Lung (tissue), 12 donors: ENCODE measurements around the gene ST8SIA2. TPM values are rescaled to one million over a fixed set of nuclear protein-coding genes. Genes with fewer than 3 reads are reported as not detected.

ENCODE experiments used
- ATAC-seq: fragments of 200-7000 bp; cut with Tn5 transposase; one replicate; pipeline ENCODE4 v1.9.1; 2020; ENCODE audit warnings: moderate number of reproducible peaks; ENCODE audit not compliant: insufficient read depth, low FRiP score
- DNase-seq, 3 donors: peaks; one replicate each; pipeline ENCODE4 v3.0.0-alpha.2; 2013 to 2017
- H3K27ac ChIP-seq, 2 donors: one replicate each; pipeline ENCODE4 v1.5.1; 2013; ENCODE audit warnings: mild to moderate bottlenecking in 2 of 2, moderate library complexity in 2 of 2, control low read depth in 1 of 2, inconsistent platforms in 1 of 2, low read depth in 1 of 2, low read length in 1 of 2
- H3K27me3 ChIP-seq, 3 donors: one replicate each; pipeline ENCODE4 v1.5.1; 2013; ENCODE audit warnings: low read length in 2 of 3; ENCODE audit not compliant: control insufficient read depth in 3 of 3, insufficient read depth in 3 of 3
- H3K36me3 ChIP-seq, 4 donors: one replicate each; pipeline ENCODE4 v1.5.1; 2013; ENCODE audit warnings: low read length in 4 of 4, mild to moderate bottlenecking in 1 of 4, moderate library complexity in 1 of 4; ENCODE audit not compliant: control insufficient read depth in 4 of 4, insufficient read depth in 4 of 4
- H3K4me1 ChIP-seq, 5 donors: one replicate each; pipeline ENCODE4 v1.5.1; 2013; ENCODE audit warnings: low read length in 5 of 5, mild to moderate bottlenecking in 2 of 5, moderate library complexity in 1 of 5; ENCODE audit not compliant: control insufficient read depth in 5 of 5, insufficient read depth in 5 of 5
- H3K4me3 ChIP-seq: one replicate; pipeline ENCODE4 v1.5.1; 2013; ENCODE audit warnings: mild to moderate bottlenecking, control low read depth, moderate library complexity
- H3K9ac ChIP-seq, 2 donors: one replicate each; pipeline ENCODE4 v1.5.1; 2013; ENCODE audit warnings: low read length in 2 of 2, control low read depth in 1 of 2; ENCODE audit not compliant: insufficient read depth in 1 of 2
- H3K9me3 ChIP-seq, 4 donors: one replicate each; pipeline ENCODE4 v1.5.1; 2013; ENCODE audit warnings: low read length in 3 of 4, mild to moderate bottlenecking in 1 of 4, moderate library complexity in 1 of 4; ENCODE audit not compliant: control insufficient read depth in 4 of 4, insufficient read depth in 3 of 4
- CTCF ChIP-seq: IDR thresholded peaks from 2 replicates; pipeline ENCODE4 v1.5.1; 2012; ENCODE audit warnings: mild to moderate bottlenecking; ENCODE audit errors: control extremely low read depth, extremely low read depth
- WGBS, 2 donors: extraction: QIAGEN DNeasy Blood & Tissue Kit; methylation state at CpG; one replicate each; pipeline ENCODE4 v1.1.7; 2013; 5-methylcytosine and 5-hydroxymethylcytosine counted together
- polyA plus RNA-seq, 2 donors: library from polyadenylated mRNA; stranded (reverse); fragments of 200-250 nt; gene quantifications; one replicate each; pipeline ENCODE4 v1.2.1, GENCODE V29; 2013
- total RNA-seq, 2 donors: library from RNA; depleted of rRNA in 1 of 2; stranded (reverse); fragments of >200 nt in 1 of 2; gene quantifications; one replicate each; pipeline ENCODE4 v1.2.1, GENCODE V29; 2014 to 2021
- donor health status: control.
- donor health status: control.
- donor health status: Bipolar disorder and iron deficiency.
- donor health status: healthy.
- donor health status: DM: yes; HTN: yes; CAD: no.

Gene ST8SIA2
- total and polyA plus RNA-seq, 4 donors: 1.4 TPM; not detected in 3

GRCh38 chr15:92499731-92500530, 106.2 kb downstream of the ST8SIA2 start:
- H3K9me3 ChIP-seq: no peaks in the 10 kb centered on the region
- no peak overlapping the region for H3K27ac ChIP-seq
- DNase-seq: no peak
- H3K27me3 ChIP-seq: peaks cover 0 to 5% (median 0%) of the 10 kb centered on the region in 3 donors
- no peak overlapping the region for H3K4me3 ChIP-seq
- H3K9ac ChIP-seq: no peak overlapping the region
- WGBS, 2 donors: 81 to 86% methylated on average over 13 of the region's 13 CpGs
- no peaks in the 10 kb centered on the region for H3K36me3 ChIP-seq
- H3K4me1 ChIP-seq: peaks cover 0 to 3% (median 0%) of the 10 kb centered on the region in 5 donors
- TF ChIP-seq CTCF: no peak
- ATAC-seq: no peak

GRCh38 chr15:92502336-92502735, 108.7 kb downstream of the ST8SIA2 start:
- 58 to 72% methylated on average over 7 of the region's 7 CpGs for WGBS, 2 donors
- ATAC-seq (no peak), DNase-seq (peak in 2 of 3 donors; percentile 24 to 38)
- Histone ChIP-seq H3K27me3 (peaks cover 0 to 5% (median 0%) of the 10 kb centered on the region in 3 donors), H3K4me3 (no peak overlapping the region), H3K9ac (no peak overlapping the region), H3K9me3 (no peaks in the 10 kb centered on the region), H3K27ac (no peak overlapping the region), H3K4me1 (peaks cover 0 to 3% (median 0%) of the 10 kb centered on the region in 5 donors), H3K36me3 (no peaks in the 10 kb centered on the region)
- TF ChIP-seq CTCF: no peak

- TF ChIP-seq CTCF: no peak
- Histone ChIP-seq H3K4me1 (peaks cover 0 to 3% (median 0%) of the 10 kb centered on the region in 5 donors), H3K4me3 (no peak overlapping the region), H3K27me3 (peaks cover 0 to 5% (median 0%) of the 10 kb centered on the region in 3 donors), H3K9me3 (peaks cover 0 to 2% (median 0%) of the 10 kb centered on the region in 4 donors), H3K9ac (no peak overlapping the region), H3K27ac (no peak overlapping the region), H3K36me3 (no peaks in the 10 kb centered on the region)
- ATAC-seq (no peak), DNase-seq (no peak)
- WGBS, 2 donors: 72 to 89% methylated on average over 5 of the region's 5 CpGs
These were observed 109.5 kb downstream of the ST8SIA2 start for GRCh38 chr15:92502930-92503857.
